ENCODE data around the gene TDRD1.

- TF ChIP-seq MTF1 (CRISPR knock-in tag; IDR thresholded peaks at IDR 0.05; ENCODE audit: borderline replicate concordance) (no peak), CTCF (IDR thresholded peaks at IDR 0.05 in 2 of 3, conservative IDR thresholded peaks at IDR 0.05 in 1 of 3; ENCODE audit: insufficient read depth in 2 of 3, low read depth in 1 of 3, low read length in 3 of 3) (no peak), ATF3 (IDR thresholded peaks at IDR 0.05) (no peak), ATF3 (CRISPR knock-in tag; conservative IDR thresholded peaks at IDR 0.05) (no peak), FOSL1 (tag; conservative IDR thresholded peaks at IDR 0.05) (no peak), TAF1 (IDR thresholded peaks at IDR 0.05; ENCODE audit: control insufficient read depth, extremely low read depth, insufficient read depth, low read length, severe bottlenecking) (no peak), EP300 (IDR thresholded peaks at IDR 0.05; ENCODE audit: low read length) (no peak), POLR2A (conservative IDR thresholded peaks at IDR 0.05) (no peak), GTF3C2 (IDR thresholded peaks at IDR 0.05; ENCODE audit: borderline replicate concordance, extremely low read depth, insufficient read length) (no peak), HDAC8 (tag; IDR thresholded peaks at IDR 0.05) (no peak)
Measured at GRCh38 chr10:114188001-114188400, 8.8 kb downstream of the TDRD1 start.
